SK-N-SH (cell line): Measurements from ENCODE around the gene SLC13A2. TPM values are rescaled to one million over a fixed set of nuclear protein-coding genes. Genes with fewer than 3 reads are reported as not detected.

ENCODE experiments used
- CTCF ChIA-PET: fragments of 300-600, 350-600 bp; formaldehyde crosslinking; extraction: SDS; loops from one replicate; lab custom pipeline; 2021; lab: Yijun Ruan, JAX
- POLR2A ChIA-PET: fragments of 350-600 bp; sonication (Branson Sonifier 250); formaldehyde crosslinking; extraction: SDS; loops from one replicate; lab custom pipeline; 2020; ENCODE audit warnings: antibody characterized with exemption, inconsistent platforms; lab: Yijun Ruan, JAX
- DNase-seq: peaks from one replicate; pipeline ENCODE4 v3.0.0; 2012
- H2AFZ ChIP-seq: fragments of 200-600 bp; sonication (generic); 2 replicates; pipeline ENCODE4 v1.8.1; 2016; ENCODE audit warnings: antibody characterized with exemption, mild to moderate bottlenecking, low read depth
- H3F3A ChIP-seq: fragments of 200-600 bp; sonication (generic); replicated peaks from 2 replicates; pipeline ENCODE3; 2016; ENCODE audit warnings: antibody characterized with exemption, mild to moderate bottlenecking; ENCODE audit not compliant: insufficient read depth
- H3K27ac ChIP-seq, 2 experiments: fragments of 200-500 bp in 1 of 2; fragments of 200-600 bp in 1 of 2; sonication (Bioruptor generic) in 1 of 2; sonication (generic), shearing (Covaris generic) in 1 of 2; 2 replicates each; pipeline versions ENCODE4 v1.5.1 to v1.6.1; 2014 to 2016; ENCODE audit warnings: low read depth in 2 of 2, inconsistent platforms in 1 of 2, low read length in 1 of 2, mild to moderate bottlenecking in 1 of 2, mixed read lengths in 1 of 2
- H3K27me3 ChIP-seq: fragments of 200-600 bp; sonication (generic), shearing (Covaris generic); 2 replicates; pipeline ENCODE4 v1.6.1; 2016; ENCODE audit warnings: mixed run types; ENCODE audit not compliant: insufficient read depth
- H3K36me3 ChIP-seq, 2 experiments: fragments of 200-500 bp in 1 of 2; fragments of 200-600 bp in 1 of 2; sonication (Bioruptor generic) in 1 of 2; sonication (generic) in 1 of 2; replicated peaks in 1 of 2; 2 replicates each; pipeline versions ENCODE3 to v1.5.1; 2014 to 2016; ENCODE audit warnings: low read length in 1 of 2, mild to moderate bottlenecking in 1 of 2; ENCODE audit not compliant: insufficient read depth in 2 of 2, control insufficient read depth in 1 of 2
- H3K4me1 ChIP-seq, 2 experiments: fragments of 200-500 bp in 1 of 2; fragments of 200-600 bp in 1 of 2; sonication (Bioruptor generic) in 1 of 2; sonication (generic), shearing (Covaris generic) in 1 of 2; 2 replicates each; pipeline versions ENCODE4 v1.5.1 to v1.6.1; 2014 to 2016; ENCODE audit warnings: low read depth in 1 of 2, low read length in 1 of 2, mixed run types in 1 of 2; ENCODE audit not compliant: insufficient read depth in 2 of 2, control insufficient read depth in 1 of 2
- H3K4me2 ChIP-seq: fragments of 200-600 bp; sonication (generic), shearing (Covaris generic); 2 replicates; pipeline ENCODE4 v1.6.1; 2017; ENCODE audit warnings: mixed run types
- H3K4me3 ChIP-seq, 2 experiments: fragments of 200-500 bp in 1 of 2; fragments of 200-600 bp in 1 of 2; sonication (Bioruptor generic) in 1 of 2; sonication (generic), shearing (Covaris generic) in 1 of 2; 2 replicates each; pipeline versions ENCODE4 v1.5.1 to v1.8.1; 2014 to 2016; ENCODE audit warnings: low read depth in 2 of 2, inconsistent platforms in 1 of 2, low read length in 1 of 2, mild to moderate bottlenecking in 1 of 2, mixed read lengths in 1 of 2, moderate library complexity in 1 of 2
- H3K79me2 ChIP-seq: fragments of 200-600 bp; sonication (generic); 2 replicates; pipeline ENCODE4 v1.8.1; 2017; ENCODE audit warnings: mild to moderate bottlenecking; ENCODE audit not compliant: insufficient read depth
- H3K9ac ChIP-seq: fragments of 200-600 bp; sonication (generic); 2 replicates; pipeline ENCODE4 v1.6.1; 2017; ENCODE audit warnings: mixed run types
- H3K9me2 ChIP-seq: fragments of 200-600 bp; sonication (generic); 2 replicates; pipeline ENCODE4 v1.6.1; 2017; ENCODE audit warnings: mixed run types
- H3K9me3 ChIP-seq: fragments of 200-600 bp; sonication (generic); 2 replicates; pipeline ENCODE4 v1.6.1; 2017; ENCODE audit warnings: mixed run types, mild to moderate bottlenecking, moderate library complexity
- H4K20me1 ChIP-seq: fragments of 200-600 bp; sonication (generic); 2 replicates; pipeline ENCODE4 v1.6.1; 2017; ENCODE audit warnings: mild to moderate bottlenecking, mixed run types; ENCODE audit not compliant: insufficient read depth
- CHD2 ChIP-seq: fragments of 150-350 bp; IDR thresholded peaks from 2 replicates; pipeline ENCODE4 v1.6.1; 2018; ENCODE audit warnings: low read length; ENCODE audit not compliant: partially characterized antibody
- ELF1 ChIP-seq: IDR thresholded peaks from 2 replicates; pipeline ENCODE4 v1.4.0; 2012
- EP300 ChIP-seq, 2 experiments: IDR thresholded peaks; 2 replicates each; pipeline versions ENCODE4 v1.4.0 to v1.6.1; 2012; ENCODE audit warnings: borderline replicate concordance in 1 of 2, low read depth in 1 of 2, low read length in 1 of 2
- FOSL2 ChIP-seq: IDR thresholded peaks from 2 replicates; pipeline ENCODE4 v1.4.0; 2012; ENCODE audit warnings: low read depth, mild to moderate bottlenecking, moderate library complexity, borderline replicate concordance
- FOXJ3 ChIP-seq: sonication (generic); formaldehyde crosslinking; IDR thresholded peaks from 2 replicates; pipeline ENCODE4 v1.5.1; 2020; ENCODE audit warnings: mild to moderate bottlenecking, missing genetic modification reagents
- FOXM1 ChIP-seq: IDR thresholded peaks from 2 replicates; pipeline ENCODE4 v1.4.0; 2012; ENCODE audit warnings: low read depth, mild to moderate bottlenecking
- MEF2A ChIP-seq: IDR thresholded peaks from 2 replicates; pipeline ENCODE4 v1.4.0; 2012; ENCODE audit warnings: low read depth, borderline replicate concordance
- MXI1 ChIP-seq: IDR thresholded peaks from 2 replicates; pipeline ENCODE4 v1.6.1; 2012; ENCODE audit warnings: mild to moderate bottlenecking, low read depth, low read length, improper control_type of control experiment
- NRF1 ChIP-seq: IDR thresholded peaks from 2 replicates; pipeline ENCODE4 v1.6.1; 2012; ENCODE audit warnings: low read depth, mild to moderate bottlenecking, low read length
- POLR2AphosphoS5 ChIP-seq: IDR thresholded peaks from 2 replicates; pipeline ENCODE4 v1.6.1; 2012; ENCODE audit warnings: low read depth, low read length
- RXRA ChIP-seq: IDR thresholded peaks from 2 replicates; pipeline ENCODE4 v1.4.0; 2012; ENCODE audit warnings: low read depth, mild to moderate bottlenecking, borderline replicate concordance
- SIN3A ChIP-seq: IDR thresholded peaks from 2 replicates; pipeline ENCODE4 v1.6.1; 2012; ENCODE audit warnings: low read depth, mild to moderate bottlenecking, low read length, moderate library complexity, borderline replicate concordance
- SMC3 ChIP-seq: IDR thresholded peaks from 2 replicates; pipeline ENCODE4 v1.6.1; 2012; ENCODE audit warnings: low read depth, low read length, improper control_type of control experiment
- TAF1 ChIP-seq: IDR thresholded peaks from 2 replicates; pipeline ENCODE4 v1.6.1; 2012; ENCODE audit warnings: low read depth, mild to moderate bottlenecking, low read length, moderate library complexity, borderline replicate concordance
- WGBS: methylation state at CpG from one replicate; pipeline ENCODE4 v1.1.6; 2017; ENCODE audit warnings: low lambda C conversion rate; 5-methylcytosine and 5-hydroxymethylcytosine counted together
- polyA plus RNA-seq, 3 experiments: library from polyadenylated mRNA; depleted of rRNA; stranded (reverse); fragments of >200 nt; gene quantifications; 2 replicates each; pipeline ENCODE4 v1.2.3, GENCODE V29; 2012
- TF ChIP-seq, protein P1 (sequence below): fragments of 150-350 bp; IDR thresholded peaks from 2 replicates; pipeline ENCODE4 v1.6.1; 2017; ENCODE audit warnings: antibody characterized with exemption, low read length, low read depth, borderline replicate concordance
- TF ChIP-seq, protein P2 (sequence below): fragments of 200-600 bp; sonication (generic); IDR thresholded peaks from 2 replicates; pipeline ENCODE4 v1.6.1; 2017; ENCODE audit warnings: antibody characterized with exemption, mild to moderate bottlenecking, moderate library complexity
- TF ChIP-seq, protein P3 (sequence below): fragments of 150-350 bp; IDR thresholded peaks from 2 replicates; pipeline ENCODE4 v1.6.1; 2016; ENCODE audit warnings: mild to moderate bottlenecking, low read depth, low read length
- TF ChIP-seq, protein P4 (sequence below): IDR thresholded peaks from 2 replicates; pipeline ENCODE4 v1.6.1; 2012; ENCODE audit warnings: mild to moderate bottlenecking, low read depth, low read length, moderate library complexity
- TF ChIP-seq, protein P5 (sequence below): IDR thresholded peaks from 2 replicates; pipeline ENCODE4; 2012

SLC13A2 gene, protein sequence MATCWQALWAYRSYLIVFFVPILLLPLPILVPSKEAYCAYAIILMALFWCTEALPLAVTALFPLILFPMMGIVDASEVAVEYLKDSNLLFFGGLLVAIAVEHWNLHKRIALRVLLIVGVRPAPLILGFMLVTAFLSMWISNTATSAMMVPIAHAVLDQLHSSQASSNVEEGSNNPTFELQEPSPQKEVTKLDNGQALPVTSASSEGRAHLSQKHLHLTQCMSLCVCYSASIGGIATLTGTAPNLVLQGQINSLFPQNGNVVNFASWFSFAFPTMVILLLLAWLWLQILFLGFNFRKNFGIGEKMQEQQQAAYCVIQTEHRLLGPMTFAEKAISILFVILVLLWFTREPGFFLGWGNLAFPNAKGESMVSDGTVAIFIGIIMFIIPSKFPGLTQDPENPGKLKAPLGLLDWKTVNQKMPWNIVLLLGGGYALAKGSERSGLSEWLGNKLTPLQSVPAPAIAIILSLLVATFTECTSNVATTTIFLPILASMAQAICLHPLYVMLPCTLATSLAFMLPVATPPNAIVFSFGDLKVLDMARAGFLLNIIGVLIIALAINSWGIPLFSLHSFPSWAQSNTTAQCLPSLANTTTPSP
- polyA plus RNA-seq (2012; rRNA removed): not detected in 2 replicates
- not detected in 2 replicates for polyA plus RNA-seq (2012; cell fraction: cytosol; rRNA removed)
- polyA plus RNA-seq (2012; cell fraction: nucleus; rRNA removed): not detected in 2 replicates

DNA sequence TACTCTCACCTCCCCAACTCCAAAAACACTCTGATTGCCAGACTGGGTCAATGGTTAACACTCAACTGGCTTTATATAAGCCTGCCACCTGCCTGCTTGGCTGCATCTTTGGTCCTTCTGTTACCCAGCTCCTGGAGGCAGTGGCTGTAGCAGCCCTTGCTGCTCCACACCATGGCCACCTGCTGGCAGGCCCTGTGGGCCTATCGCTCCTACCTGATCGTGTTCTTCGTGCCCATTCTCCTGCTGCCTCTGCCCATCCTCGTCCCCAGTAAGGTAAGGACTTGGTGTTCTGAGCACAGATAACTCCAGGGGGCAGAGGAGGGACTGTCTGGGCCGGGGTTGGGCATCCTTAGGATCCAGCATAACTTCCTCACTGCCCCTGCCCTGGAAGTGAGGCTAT lies at the start of gene SLC13A2:
Gene SLC13A2 (plus strand): TSS at position 103 of the 400 bp plus-strand sequence. CDS start 69 bp downstream, at position 172.
- Histone ChIP-seq H3K9me3 (no peaks in the 10 kb centered on the region), H3K4me2 (no peak within 1 kb of the TSS), H3K4me1 (peaks cover 0 to 2% of the 10 kb centered on the region in 2 experiments; a peak in 1 of 4 replicates), H4K20me1 (no peaks in the 10 kb centered on the region), H3F3A (no peaks in the 10 kb centered on the region), H3K27me3 (0 out of 2 replicates have a peak, but pooled peaks cover 15% of the 10 kb centered on the region), H3K9ac (no peak within 1 kb of the TSS), H3K36me3 (no peaks in the 10 kb centered on the region), H3K79me2 (no peaks in the 10 kb centered on the region), H3K27ac (no peak within 1 kb of the TSS), H3K4me3 (no peak within 1 kb of the TSS), H3K9me2 (no peaks in the 10 kb centered on the region), H2AFZ (no peak within 1 kb of the TSS)
- TF ChIP-seq MXI1 (no peak), FOXM1 (no peak), FOXJ3 (no peak), EP300 (IDR thresholded peaks at IDR 0.05; ENCODE audit: borderline replicate concordance in 1 of 2, low read depth in 1 of 2, low read length in 1 of 2) (no peak), NRF1 (no peak), ELF1 (no peak), SIN3A (no peak), RXRA (no peak), FOSL2 (no peak), SMC3 (no peak), CHD2 (no peak), POLR2AphosphoS5 (no peak), TAF1 (no peak), MEF2A (no peak)
- TF ChIP-seq, protein P1, sequence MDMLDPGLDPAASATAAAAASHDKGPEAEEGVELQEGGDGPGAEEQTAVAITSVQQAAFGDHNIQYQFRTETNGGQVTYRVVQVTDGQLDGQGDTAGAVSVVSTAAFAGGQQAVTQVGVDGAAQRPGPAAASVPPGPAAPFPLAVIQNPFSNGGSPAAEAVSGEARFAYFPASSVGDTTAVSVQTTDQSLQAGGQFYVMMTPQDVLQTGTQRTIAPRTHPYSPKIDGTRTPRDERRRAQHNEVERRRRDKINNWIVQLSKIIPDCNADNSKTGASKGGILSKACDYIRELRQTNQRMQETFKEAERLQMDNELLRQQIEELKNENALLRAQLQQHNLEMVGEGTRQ: no peak
- TF ChIP-seq, protein P2, sequence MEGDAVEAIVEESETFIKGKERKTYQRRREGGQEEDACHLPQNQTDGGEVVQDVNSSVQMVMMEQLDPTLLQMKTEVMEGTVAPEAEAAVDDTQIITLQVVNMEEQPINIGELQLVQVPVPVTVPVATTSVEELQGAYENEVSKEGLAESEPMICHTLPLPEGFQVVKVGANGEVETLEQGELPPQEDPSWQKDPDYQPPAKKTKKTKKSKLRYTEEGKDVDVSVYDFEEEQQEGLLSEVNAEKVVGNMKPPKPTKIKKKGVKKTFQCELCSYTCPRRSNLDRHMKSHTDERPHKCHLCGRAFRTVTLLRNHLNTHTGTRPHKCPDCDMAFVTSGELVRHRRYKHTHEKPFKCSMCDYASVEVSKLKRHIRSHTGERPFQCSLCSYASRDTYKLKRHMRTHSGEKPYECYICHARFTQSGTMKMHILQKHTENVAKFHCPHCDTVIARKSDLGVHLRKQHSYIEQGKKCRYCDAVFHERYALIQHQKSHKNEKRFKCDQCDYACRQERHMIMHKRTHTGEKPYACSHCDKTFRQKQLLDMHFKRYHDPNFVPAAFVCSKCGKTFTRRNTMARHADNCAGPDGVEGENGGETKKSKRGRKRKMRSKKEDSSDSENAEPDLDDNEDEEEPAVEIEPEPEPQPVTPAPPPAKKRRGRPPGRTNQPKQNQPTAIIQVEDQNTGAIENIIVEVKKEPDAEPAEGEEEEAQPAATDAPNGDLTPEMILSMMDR: no peak
- TF ChIP-seq, protein P3, sequence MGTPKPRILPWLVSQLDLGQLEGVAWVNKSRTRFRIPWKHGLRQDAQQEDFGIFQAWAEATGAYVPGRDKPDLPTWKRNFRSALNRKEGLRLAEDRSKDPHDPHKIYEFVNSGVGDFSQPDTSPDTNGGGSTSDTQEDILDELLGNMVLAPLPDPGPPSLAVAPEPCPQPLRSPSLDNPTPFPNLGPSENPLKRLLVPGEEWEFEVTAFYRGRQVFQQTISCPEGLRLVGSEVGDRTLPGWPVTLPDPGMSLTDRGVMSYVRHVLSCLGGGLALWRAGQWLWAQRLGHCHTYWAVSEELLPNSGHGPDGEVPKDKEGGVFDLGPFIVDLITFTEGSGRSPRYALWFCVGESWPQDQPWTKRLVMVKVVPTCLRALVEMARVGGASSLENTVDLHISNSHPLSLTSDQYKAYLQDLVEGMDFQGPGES: no peak
- TF ChIP-seq, protein P4, sequence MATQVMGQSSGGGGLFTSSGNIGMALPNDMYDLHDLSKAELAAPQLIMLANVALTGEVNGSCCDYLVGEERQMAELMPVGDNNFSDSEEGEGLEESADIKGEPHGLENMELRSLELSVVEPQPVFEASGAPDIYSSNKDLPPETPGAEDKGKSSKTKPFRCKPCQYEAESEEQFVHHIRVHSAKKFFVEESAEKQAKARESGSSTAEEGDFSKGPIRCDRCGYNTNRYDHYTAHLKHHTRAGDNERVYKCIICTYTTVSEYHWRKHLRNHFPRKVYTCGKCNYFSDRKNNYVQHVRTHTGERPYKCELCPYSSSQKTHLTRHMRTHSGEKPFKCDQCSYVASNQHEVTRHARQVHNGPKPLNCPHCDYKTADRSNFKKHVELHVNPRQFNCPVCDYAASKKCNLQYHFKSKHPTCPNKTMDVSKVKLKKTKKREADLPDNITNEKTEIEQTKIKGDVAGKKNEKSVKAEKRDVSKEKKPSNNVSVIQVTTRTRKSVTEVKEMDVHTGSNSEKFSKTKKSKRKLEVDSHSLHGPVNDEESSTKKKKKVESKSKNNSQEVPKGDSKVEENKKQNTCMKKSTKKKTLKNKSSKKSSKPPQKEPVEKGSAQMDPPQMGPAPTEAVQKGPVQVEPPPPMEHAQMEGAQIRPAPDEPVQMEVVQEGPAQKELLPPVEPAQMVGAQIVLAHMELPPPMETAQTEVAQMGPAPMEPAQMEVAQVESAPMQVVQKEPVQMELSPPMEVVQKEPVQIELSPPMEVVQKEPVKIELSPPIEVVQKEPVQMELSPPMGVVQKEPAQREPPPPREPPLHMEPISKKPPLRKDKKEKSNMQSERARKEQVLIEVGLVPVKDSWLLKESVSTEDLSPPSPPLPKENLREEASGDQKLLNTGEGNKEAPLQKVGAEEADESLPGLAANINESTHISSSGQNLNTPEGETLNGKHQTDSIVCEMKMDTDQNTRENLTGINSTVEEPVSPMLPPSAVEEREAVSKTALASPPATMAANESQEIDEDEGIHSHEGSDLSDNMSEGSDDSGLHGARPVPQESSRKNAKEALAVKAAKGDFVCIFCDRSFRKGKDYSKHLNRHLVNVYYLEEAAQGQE: no peak
- TF ChIP-seq, protein P5, sequence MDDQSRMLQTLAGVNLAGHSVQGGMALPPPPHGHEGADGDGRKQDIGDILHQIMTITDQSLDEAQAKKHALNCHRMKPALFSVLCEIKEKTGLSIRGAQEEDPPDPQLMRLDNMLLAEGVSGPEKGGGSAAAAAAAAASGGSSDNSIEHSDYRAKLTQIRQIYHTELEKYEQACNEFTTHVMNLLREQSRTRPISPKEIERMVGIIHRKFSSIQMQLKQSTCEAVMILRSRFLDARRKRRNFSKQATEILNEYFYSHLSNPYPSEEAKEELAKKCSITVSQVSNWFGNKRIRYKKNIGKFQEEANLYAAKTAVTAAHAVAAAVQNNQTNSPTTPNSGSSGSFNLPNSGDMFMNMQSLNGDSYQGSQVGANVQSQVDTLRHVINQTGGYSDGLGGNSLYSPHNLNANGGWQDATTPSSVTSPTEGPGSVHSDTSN: no peak
- WGBS: 72% methylated on average over 5 of the region's 5 CpGs
- POLR2A ChIA-PET: no interaction called here
- CTCF ChIA-PET: no interaction called here
- no peak for DNase-seq
